GM21390 (cell line): Measurements from ENCODE around the gene MRPL54.
"Not testable (repeated sequence)": the region's sequence is repeated elsewhere in the genome, so short reads cannot be mapped to it uniquely, and the experiment has no call there.

Experiments used
- ATAC-seq: cut with Tn5 transposase; IDR thresholded peaks from one replicate; pipeline ENCODE4 v1.9.1; 2021; ENCODE audit not compliant: unreplicated experiment

The MRPL54 gene

GRCh38 chr19:3740431-3740830, 22.1 kb upstream of the MRPL54 start:
- no peak for ATAC-seq

- ATAC-seq, result no peak
Observed at GRCh38 chr19:3743486-3743885, 19.0 kb upstream of the MRPL54 start.

DNA sequence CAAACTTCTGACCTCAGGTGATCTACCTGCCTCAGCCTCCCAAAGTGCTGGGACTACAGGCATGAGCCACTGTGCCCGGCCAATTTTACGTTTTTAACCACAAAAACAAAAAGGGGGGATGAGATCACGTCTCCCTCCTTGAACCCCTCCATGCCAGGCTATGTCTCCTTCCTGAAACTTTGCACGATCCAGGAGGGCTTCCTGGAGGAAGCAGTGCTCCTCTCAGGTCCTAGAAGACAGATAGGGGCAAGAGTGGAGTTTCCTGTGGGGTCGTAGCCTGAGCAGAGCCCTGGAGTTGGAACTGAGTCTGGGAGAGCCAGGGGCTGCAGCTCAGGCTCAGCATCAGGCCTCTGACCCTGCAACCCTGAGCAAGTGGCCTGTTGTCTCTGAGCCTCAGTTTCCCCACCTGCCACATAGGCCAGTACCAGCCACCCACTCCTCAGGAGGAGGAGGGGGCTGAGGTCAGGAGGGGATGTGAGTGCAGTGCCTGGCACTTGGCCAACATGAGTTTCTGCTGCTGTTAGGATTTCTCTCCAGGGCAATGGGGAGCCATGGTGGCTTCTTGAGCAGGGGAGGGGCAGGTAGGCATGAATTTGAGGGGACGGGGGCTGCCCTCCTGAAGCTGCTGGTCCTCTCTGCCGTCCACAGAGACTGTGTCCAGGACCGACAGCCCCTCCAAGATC, 17.0 kb upstream of the MRPL54 start:
- no peak for ATAC-seq

DNA sequence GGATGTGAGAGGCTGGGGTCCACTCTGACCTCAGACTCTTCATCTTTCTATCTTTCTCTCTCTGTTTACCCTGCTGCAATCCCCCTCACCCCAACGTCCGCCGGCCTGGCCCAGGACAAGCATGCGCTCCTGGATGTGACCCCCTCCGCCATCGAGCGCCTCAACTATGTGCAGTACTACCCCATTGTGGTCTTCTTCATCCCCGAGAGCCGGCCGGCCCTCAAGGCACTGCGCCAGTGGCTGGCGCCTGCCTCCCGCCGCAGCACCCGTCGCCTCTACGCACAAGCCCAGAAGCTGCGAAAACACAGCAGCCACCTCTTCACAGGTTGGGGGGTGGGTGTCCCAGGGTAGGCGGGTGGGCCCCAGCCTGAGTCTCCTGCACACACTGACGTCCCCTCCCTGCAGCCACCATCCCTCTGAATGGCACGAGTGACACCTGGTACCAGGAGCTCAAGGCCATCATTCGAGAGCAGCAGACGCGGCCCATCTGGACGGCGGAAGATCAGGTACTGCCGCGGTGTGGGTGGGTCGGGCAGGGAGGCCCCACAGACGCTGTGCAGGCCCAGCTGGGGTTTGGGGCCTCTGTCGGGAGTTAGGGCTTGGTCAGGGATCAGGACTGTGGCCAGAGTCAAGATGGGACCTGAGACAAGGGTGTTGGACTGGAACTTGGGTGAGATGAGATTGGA, 16.0 kb upstream of the MRPL54 start:
- no peak for ATAC-seq

- no peak for ATAC-seq
Observed at GRCh38 chr19:3748965-3749364, 13.5 kb upstream of the MRPL54 start.

DNA sequence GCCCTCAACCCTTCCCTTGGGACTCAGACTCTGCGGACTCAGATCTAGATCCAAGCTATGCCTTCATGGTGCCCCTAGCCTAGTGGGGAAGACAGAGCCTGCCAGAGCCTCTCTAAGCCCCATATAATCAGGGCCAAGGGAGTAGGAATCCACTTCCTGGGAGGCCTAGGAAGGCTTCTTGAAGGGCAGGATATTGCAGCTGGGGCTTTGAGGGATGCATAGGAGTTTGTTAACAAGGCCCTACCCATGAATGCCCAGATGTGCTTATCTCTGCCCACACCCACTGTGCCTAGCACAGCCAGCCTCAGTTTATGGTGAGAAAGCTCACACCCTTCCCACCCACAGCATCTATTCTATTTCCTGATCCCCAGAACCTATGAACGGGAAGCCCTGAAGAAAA, 12.3 kb upstream of the MRPL54 start:
- ATAC-seq, result no peak

- ATAC-seq, result no peak
Observed at GRCh38 chr19:3751236-3751635, 11.2 kb upstream of the MRPL54 start.

- no peak for ATAC-seq
Observed at GRCh38 chr19:3752492-3752891, 10.0 kb upstream of the MRPL54 start.

DNA sequence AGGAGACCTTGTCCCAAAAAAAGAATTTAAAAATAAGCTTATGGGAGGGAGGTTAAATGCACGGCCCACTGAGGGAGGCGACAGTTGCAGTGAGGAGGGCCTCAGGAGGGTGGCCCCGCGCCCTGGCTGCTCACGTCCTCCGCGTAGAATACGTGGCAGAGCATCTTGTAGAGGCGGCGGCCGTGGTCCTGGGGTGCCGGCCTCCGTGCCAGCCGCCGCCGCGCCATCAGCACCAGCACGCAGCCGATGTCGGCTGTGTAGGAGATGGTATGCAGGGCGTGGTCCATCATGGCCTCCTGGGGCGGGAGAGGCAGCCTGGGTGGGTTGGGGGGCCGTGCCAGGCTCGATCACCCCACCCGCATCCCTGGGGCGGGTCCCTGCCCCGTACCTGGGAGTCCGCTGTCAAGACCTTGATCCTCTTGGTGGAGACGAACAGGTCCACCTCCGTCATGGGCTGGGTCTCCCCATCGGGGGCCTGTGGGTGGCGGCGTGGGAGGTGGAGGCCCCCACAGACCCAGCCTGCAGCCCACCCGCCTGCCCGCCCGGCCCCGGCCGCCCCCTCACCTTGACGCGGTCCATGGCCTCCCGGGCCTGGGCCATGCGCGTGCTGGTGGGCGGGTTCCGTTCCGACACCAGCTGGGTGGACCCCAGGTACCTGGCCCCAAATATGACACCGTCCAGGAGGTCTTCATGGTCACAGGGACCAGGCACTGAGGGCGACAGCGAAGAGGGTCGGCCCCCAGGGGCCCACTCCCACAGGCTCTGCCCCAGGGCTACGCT, 8.7 kb upstream of the MRPL54 start:
- ATAC-seq, result no peak

DNA sequence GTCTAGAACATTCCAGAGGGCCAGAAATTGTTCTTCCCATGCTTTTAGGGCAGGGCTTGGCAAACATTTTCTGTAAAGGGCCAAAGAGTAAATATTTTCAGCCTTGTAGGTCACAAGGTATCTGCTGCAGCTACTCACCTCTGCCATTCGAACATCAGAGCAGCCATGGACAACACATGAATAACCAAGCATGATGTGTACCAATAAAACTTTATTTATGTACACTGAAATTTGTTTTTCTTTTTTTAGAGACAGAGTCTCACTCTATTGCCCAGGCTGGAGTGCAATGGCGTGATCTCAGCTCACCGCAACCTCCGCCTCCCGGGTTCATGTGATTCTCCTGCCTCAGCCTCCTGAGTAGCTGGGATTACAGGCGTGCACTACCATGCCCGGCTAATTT, 4.8 kb upstream of the MRPL54 start:
- not testable (repeated sequence) for ATAC-seq

DNA sequence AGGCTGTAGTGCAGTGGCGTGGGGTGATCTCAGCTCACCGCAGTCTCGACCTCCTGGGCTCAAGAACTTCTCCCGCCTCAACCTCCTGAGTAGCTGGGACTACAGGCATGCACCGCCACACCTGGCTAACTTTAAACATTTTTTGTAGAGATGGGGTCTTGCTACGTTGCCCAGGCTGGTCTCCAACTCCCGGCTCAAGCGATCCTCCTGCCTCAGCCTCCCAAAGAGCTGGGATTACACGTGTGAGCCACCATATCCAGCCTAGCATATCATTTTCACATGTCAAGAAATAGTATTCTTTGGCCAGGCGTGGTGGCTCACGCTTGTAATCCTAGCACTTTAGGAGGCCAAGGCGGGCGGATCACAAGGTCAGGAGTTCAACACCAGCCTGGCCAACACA, 4.2 kb upstream of the MRPL54 start:
- not testable (repeated sequence) for ATAC-seq

GRCh38 chr19:3759482-3760254, 2.8 kb upstream of the MRPL54 start:
- no peak for ATAC-seq

- no peak for ATAC-seq
Observed at GRCh38 chr19:3760871-3761361, 1.6 kb upstream of the MRPL54 start.

GRCh38 chr19:3761382-3762129, 926 bp upstream of the MRPL54 start, which contains the start of gene APBA3:
TSS of gene APBA3 (minus strand) at chr19:3761692. CDS start at chr19:3760264, 1,428 bp downstream.
- ATAC-seq, result no peak

- ATAC-seq, result no peak
Observed at GRCh38 chr19:3762130-3762473, 380 bp upstream of the MRPL54 start.

GRCh38 chr19:3765121-3765520, 2.6 kb downstream of the MRPL54 start:
- ATAC-seq, result no peak

DNA sequence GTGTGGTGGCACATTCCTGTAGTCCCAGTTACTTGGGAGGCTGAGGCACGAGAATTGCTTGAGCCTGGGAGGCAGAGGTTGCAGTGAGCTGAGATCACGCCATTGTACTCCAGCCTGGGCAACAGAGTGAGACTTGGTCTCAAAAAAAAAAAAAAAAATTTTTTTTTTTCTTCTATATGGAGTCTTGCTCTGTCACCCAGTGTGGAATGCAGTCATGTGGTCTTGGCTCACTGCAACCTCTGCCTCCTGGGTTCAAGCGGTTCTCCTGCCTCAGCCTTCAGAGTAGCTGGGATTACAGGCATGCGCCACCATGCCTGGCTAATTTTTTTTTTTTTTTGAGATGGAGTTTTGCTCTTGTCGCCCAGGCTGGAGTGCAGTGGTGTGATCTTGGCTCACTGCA, 3.3 kb downstream of the MRPL54 start:
- ATAC-seq, result not testable (repeated sequence)

DNA sequence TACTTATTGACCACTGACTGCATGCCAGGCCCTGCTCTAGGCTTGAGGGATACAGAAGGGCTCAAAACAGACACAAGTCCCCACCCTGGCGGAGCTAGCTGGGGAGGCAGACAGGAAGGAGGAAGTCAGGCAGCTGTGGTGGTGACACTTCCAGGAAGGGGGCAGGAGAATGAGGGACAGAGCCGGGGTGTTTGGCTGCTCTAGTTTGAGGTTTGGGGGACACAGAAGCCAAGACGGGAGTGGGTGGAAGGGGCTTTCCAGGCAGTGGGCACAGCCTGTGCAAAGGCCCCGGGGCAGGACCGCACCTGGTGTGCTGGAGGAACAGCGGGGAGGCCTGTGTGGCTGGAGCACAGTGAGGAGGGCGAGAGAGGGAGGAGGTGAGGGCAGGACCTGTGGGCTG, 4.0 kb downstream of the MRPL54 start:
- ATAC-seq, result no peak

DNA sequence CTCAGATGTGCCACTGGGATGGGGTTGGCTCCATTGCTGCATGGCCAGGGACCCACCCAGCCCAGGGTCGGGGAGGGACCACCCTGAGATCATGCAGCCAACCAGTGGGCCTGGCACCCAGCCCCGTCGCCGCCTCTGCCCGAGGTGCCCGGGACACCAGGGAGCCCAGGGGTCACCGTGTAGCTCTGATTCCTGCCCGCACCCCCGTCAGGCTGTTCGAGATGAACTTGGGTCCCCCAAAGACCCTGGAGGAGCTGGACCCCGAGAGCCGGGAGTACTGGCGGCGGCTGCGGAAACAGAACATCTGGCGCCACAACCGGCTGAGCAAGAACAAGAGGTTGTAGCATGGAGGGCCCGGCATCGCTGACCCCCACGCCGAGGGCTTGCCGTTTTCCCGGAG, 4.6 kb downstream of the MRPL54 start:
- no peak for ATAC-seq

DNA sequence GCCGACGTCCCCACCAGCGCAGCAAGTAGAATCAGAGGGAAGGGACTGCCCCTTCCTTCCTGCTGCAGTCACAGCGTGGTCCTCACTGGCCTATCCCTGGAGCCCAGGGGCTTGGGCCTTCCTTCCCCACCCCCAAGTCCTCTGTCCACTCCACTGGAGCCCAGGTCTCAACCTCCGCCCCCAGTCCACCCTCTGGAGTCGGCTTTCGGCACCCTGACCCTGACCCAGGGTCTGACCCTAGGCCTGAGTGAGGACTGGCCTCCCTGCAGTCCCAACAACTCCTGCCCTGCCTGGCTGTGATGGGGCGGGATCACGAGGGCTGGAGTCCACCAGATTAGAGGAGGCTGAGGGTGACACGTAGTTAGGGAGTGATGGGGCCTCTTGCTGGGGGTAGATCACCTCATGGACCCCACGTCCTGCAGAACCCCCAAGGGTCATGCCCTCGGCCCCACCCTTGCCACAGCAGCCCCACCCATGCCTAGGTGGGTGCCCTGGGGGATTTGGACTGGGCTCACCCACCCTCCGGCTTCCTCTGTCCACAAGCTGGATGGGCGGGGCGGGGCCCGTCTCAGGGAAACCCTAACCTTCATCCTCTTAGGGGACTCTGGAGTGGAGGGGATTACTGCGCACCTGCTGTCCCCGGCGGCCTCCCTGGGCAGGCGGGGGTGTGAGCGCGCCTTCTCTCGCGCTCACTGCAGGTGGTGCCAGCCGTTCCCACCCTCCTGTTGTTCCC, 5.7 kb downstream of the MRPL54 start:
- no peak for ATAC-seq
